ENCODE results near the gene SAA4. TPM values are rescaled to one million over a fixed set of nuclear protein-coding genes. Genes with fewer than 3 reads are reported as not detected.

Gene SAA4
- total and polyA plus RNA-seq, 2 of the 8 experiments (the other 6 are each of a cell fraction or from before 2014, with no cell fraction given), result not detected

DNA sequence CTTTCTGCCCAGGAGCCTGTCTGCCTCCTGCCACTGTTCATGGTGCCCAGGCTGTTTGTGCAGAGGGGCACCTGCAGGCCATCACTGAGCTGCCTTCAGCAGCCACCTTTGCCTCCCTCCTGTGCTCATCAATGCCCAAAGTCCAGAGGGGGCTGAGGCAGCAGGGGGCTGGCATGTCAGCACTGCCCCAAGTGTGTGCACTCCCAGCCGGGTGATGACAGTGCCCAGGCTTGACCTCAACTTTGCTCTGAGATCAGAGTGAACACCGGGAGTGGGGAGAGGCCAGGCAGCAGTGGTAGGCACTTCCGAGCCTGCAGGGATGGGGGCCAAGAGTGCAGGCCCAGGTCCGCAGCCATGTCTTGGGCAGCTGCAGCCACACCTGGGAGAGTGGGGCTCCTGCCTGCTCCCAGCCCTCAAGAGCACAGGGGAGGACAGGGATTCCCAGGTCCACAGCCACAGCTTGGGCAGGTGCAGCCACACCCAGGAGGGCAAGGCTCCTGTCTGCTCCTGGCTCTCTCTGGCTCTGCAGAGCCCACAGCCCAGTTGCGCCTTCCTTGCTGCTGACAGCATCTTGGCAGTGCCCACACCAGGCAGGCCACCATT lies 15.2 kb downstream of the SAA4 start:
- H3K14ac ChIP-seq (ENCODE audit: insufficient read length), result no peak overlapping the region
- no peak overlapping the region for H4K91ac ChIP-seq (replicated peaks; ENCODE audit: insufficient read length, low read length)
- H2BK12ac ChIP-seq (ENCODE audit: low read depth, low read length), result no peak overlapping the region
- H3K18ac ChIP-seq (ENCODE audit: extremely low read depth, low read length), result no peak overlapping the region
- ChIA-PET CTCF (ENCODE audit: partially characterized antibody) (interaction anchor here (1.1 to 2.5 kb wide), 4 partner anchors 15 to 106 kb away, joined by 4 to 11 read pairs (median 5); no protein-coding TSS in a partner anchor), POLR2A (ENCODE audit: partially characterized antibody) (no interaction called here)
- DNase-seq (ENCODE audit: low read depth in 1 of 2, low spot score in 2 of 2), result no peak
- H3K4me3 ChIP-seq (ENCODE audit: extremely low read depth in 1 of 4, insufficient read depth in 2 of 4, low read depth in 3 of 4, low read length in 4 of 4), result no peak overlapping the region
- H2BK5ac ChIP-seq (ENCODE audit: low read depth, low read length), result no peak overlapping the region
- no peaks in the 10 kb centered on the region for H3K79me1 ChIP-seq (ENCODE audit: low read depth, low read length)
- H2BK15ac ChIP-seq (ENCODE audit: low read length), result no peak overlapping the region
- no peaks in the 10 kb centered on the region for H3K9me3 ChIP-seq (ENCODE audit: insufficient read depth in 2 of 2, low read depth in 1 of 2, low read length in 1 of 2)
- H3K9ac ChIP-seq (replicated peaks in 1 of 4; ENCODE audit: extremely low read depth in 1 of 4, low read depth in 3 of 4, low read length in 3 of 4), result no peak overlapping the region
- no peaks in the 10 kb centered on the region for H3K27me3 ChIP-seq (replicated peaks in 1 of 4; ENCODE audit: control insufficient read depth in 3 of 4, extremely low read depth in 1 of 4, insufficient read depth in 3 of 4, low read length in 3 of 4)
- H3K56ac ChIP-seq (replicated peaks; ENCODE audit: insufficient read length, low read depth, low read length), result no peak overlapping the region
- H3K23me2 ChIP-seq (ENCODE audit: low read depth, low read length), result peaks cover 4% of the 10 kb centered on the region; the same call in 1 of the 2 replicates
- no peaks in the 10 kb centered on the region for H3K79me2 ChIP-seq (ENCODE audit: control insufficient read depth in 1 of 2, insufficient read depth in 2 of 2, low read length in 2 of 2)
- H2BK20ac ChIP-seq (ENCODE audit: low read length), result no peak overlapping the region
- H3K36me3 ChIP-seq (ENCODE audit: control insufficient read depth in 2 of 4, insufficient read depth in 4 of 4, low read length in 3 of 4), result no peaks in the 10 kb centered on the region
- H3K27ac ChIP-seq (ENCODE audit: low read depth, low read length), result no peak overlapping the region
- no peak overlapping the region for H2AK5ac ChIP-seq (ENCODE audit: low read depth, low read length)
- no peak overlapping the region for H3K23ac ChIP-seq (ENCODE audit: insufficient read length)
- no peak for FAIRE-seq
- peaks cover 0 to 4% of the 10 kb centered on the region in 2 experiments for H4K20me1 ChIP-seq (replicated peaks in 1 of 2; ENCODE audit: control insufficient read depth in 1 of 2, insufficient read depth in 2 of 2, low read length in 2 of 2)
- no peak overlapping the region for H2BK120ac ChIP-seq (replicated peaks; ENCODE audit: low read depth, low read length)
- H3K4me2 ChIP-seq (ENCODE audit: insufficient read depth in 1 of 2, low read depth in 2 of 2, low read length in 2 of 2), result no peak overlapping the region
- H4K8ac ChIP-seq (ENCODE audit: extremely low read depth, insufficient read depth, low read length), result peak overlapping the region; percentile 35
- H3K4me1 ChIP-seq (replicated peaks in 1 of 4; ENCODE audit: control insufficient read depth in 3 of 4, insufficient read depth in 4 of 4, low read length in 3 of 4), result no peaks in the 10 kb centered on the region
- no peak overlapping the region for H4K5ac ChIP-seq (ENCODE audit: insufficient read length, low read depth, low read length)
- WGBS, 2 experiments (ENCODE audit: extremely low coverage in 1 of 2, insufficient coverage in 1 of 2, insufficient read length in 1 of 2, insufficient replicate concordance in 2 of 2, low coverage in 1 of 2, low lambda C conversion rate in 2 of 2, missing lambda C conversion rate in 1 of 2), result 93% methylated on average over 5 of the region's 5 CpGs; no CpG with 5 or more reads in 1 of the 2 experiments
- H2AFZ ChIP-seq (ENCODE audit: low read length), result no peak overlapping the region
- no peak overlapping the region for H3K4ac ChIP-seq (replicated peaks; ENCODE audit: insufficient read length, low read depth, low read length)
- TF ChIP-seq GTF2F1 (IDR thresholded peaks at IDR 0.05; ENCODE audit: borderline replicate concordance, low read depth, low read length) (no peak), POU5F1 (IDR thresholded peaks at IDR 0.05; ENCODE audit: low read depth, low read length) (no peak), FOSL1 (IDR thresholded peaks at IDR 0.05; ENCODE audit: insufficient read depth, low read depth, low read length) (no peak), JUND (IDR thresholded peaks at IDR 0.05; ENCODE audit: low read length) (no peak), CBX8 (IDR thresholded peaks at IDR 0.05; ENCODE audit: borderline replicate concordance, low read depth, low read length) (no peak), SP1 (IDR thresholded peaks at IDR 0.05; ENCODE audit: low read depth, low read length) (no peak), RAD21 (IDR thresholded peaks at IDR 0.05 in 1 of 2, conservative IDR thresholded peaks at IDR 0.05 in 1 of 2; ENCODE audit: low read depth in 2 of 2, low read length in 2 of 2) (no peak), RBBP5 (IDR thresholded peaks at IDR 0.05; ENCODE audit: borderline replicate concordance, low read depth, low read length) (no peak), HDAC2 (IDR thresholded peaks at IDR 0.05; ENCODE audit: borderline replicate concordance in 1 of 2, low read depth in 2 of 2, low read length in 2 of 2) (no peak), CHD2 (IDR thresholded peaks at IDR 0.05; ENCODE audit: low read length) (no peak), NRF1 (IDR thresholded peaks at IDR 0.05; ENCODE audit: low read depth, low read length) (no peak), HDAC6 (IDR thresholded peaks at IDR 0.05; ENCODE audit: low read depth, low read length) (no peak), RNF2 (IDR thresholded peaks at IDR 0.05; ENCODE audit: borderline replicate concordance, low read depth, low read length, missing control alignments, poor library complexity, severe bottlenecking) (no peak)
